ENCODE results near the gene PHF12.

GRCh38 chr17:28992625-28993600, 41.6 kb upstream of the PHF12 start:
- TF ChIP-seq POLR2AphosphoS5 (IDR thresholded peaks at IDR 0.05) (no peak), CTCF (IDR thresholded peaks at IDR 0.05) (no peak), POLR2A (IDR thresholded peaks at IDR 0.05) (no peak), EP300 (IDR thresholded peaks at IDR 0.05) (no peak)
